Activated naive CD4-positive, alpha-beta T cell treated with anti-CD3 and anti-CD28 coated beads, Interleukin-2, amount 50 U/mL, for 16 hours (primary cell): ENCODE measurements around the gene TRDMT1.

Source experiments
- DNase-seq: peaks from one replicate; pipeline ENCODE4 v3.0.0-alpha.2; 2020

TRDMT1 gene

GRCh38 chr10:17229967-17230682 is 28.7 kb upstream of the TRDMT1 start:
- DNase-seq = peak; percentile 89

- DNase-seq = no peak
Observed at GRCh38 chr10:17229717-17229966, 28.2 kb upstream of the TRDMT1 start.

- peak; percentile 55 for DNase-seq
Observed at GRCh38 chr10:17229016-17229716, 27.7 kb upstream of the TRDMT1 start.

- peak; percentile 82 for DNase-seq
Observed at GRCh38 chr10:17228091-17229015, 26.9 kb upstream of the TRDMT1 start, which contains the start of gene VIM. TSS of gene VIM (plus strand) at chr10:17228241. CDS start at chr10:17229423, 1,182 bp downstream.

- DNase-seq = no peak
Observed at GRCh38 chr10:17227367-17228090, 26.1 kb upstream of the TRDMT1 start.

- no peak for DNase-seq
Observed at GRCh38 chr10:17226891-17227303, 25.4 kb upstream of the TRDMT1 start.

GRCh38 chr10:17225808-17226207 is 24.3 kb upstream of the TRDMT1 start:
- no peak for DNase-seq

GRCh38 chr10:17222329-17222728 is 20.9 kb upstream of the TRDMT1 start:
- DNase-seq = no peak

- no peak for DNase-seq
Observed at GRCh38 chr10:17220652-17221100, 19.2 kb upstream of the TRDMT1 start.

GRCh38 chr10:17219024-17219423 is 17.6 kb upstream of the TRDMT1 start:
- DNase-seq = no peak

- DNase-seq = no peak
Observed at GRCh38 chr10:17217631-17218232, 16.3 kb upstream of the TRDMT1 start.

GRCh38 chr10:17216901-17217395 is 15.5 kb upstream of the TRDMT1 start:
- no peak for DNase-seq

- DNase-seq = no peak
Observed at GRCh38 chr10:17216217-17216900, 14.9 kb upstream of the TRDMT1 start.

- DNase-seq = no peak
Observed at GRCh38 chr10:17215782-17216122, 14.3 kb upstream of the TRDMT1 start.

- DNase-seq = no peak
Observed at GRCh38 chr10:17214971-17215781, 13.7 kb upstream of the TRDMT1 start.

- no peak for DNase-seq
Observed at GRCh38 chr10:17214526-17214925, 13.1 kb upstream of the TRDMT1 start.

- DNase-seq = no peak
Observed at GRCh38 chr10:17213646-17214349, 12.3 kb upstream of the TRDMT1 start.

GRCh38 chr10:17212802-17213221 is 11.3 kb upstream of the TRDMT1 start:
- no peak for DNase-seq

GRCh38 chr10:17210361-17210760 is 8.9 kb upstream of the TRDMT1 start:
- DNase-seq = no peak

- DNase-seq = no peak
Observed at GRCh38 chr10:17209881-17210280, 8.4 kb upstream of the TRDMT1 start.
